ENCODE results near the gene SPTY2D1. TPM values are rescaled to one million over a fixed set of nuclear protein-coding genes. Genes with fewer than 3 reads are reported as not detected.

Gene SPTY2D1
- total RNA-seq, 1 experiment from 2014 or later, result 15.6 TPM

GRCh38 chr11:18608376-18608775 lies 25.8 kb downstream of the SPTY2D1 start:
- no peaks in the 10 kb centered on the region for H3K79me2 ChIP-seq (ENCODE audit: low read length)
- TF ChIP-seq EZH2phosphoT487 (IDR thresholded peaks at IDR 0.05; ENCODE audit: borderline replicate concordance, low read length), result no peak
- no peak for TF ChIP-seq EZH2 (IDR thresholded peaks at IDR 0.05; ENCODE audit: low read length, unreplicated experiment)
- TF ChIP-seq CTCF (conservative IDR thresholded peaks at IDR 0.05; ENCODE audit: low read depth, low read length), result no peak
- no peaks in the 10 kb centered on the region for H3K27me3 ChIP-seq (ENCODE audit: low read length)
- H3K36me3 ChIP-seq (ENCODE audit: low read depth, low read length), result peaks cover 26% of the 10 kb centered on the region
- ChIA-PET CTCF (no interaction called here), POLR2A (ENCODE audit: unreplicated experiment) (no interaction called here)
- H3K4me1 ChIP-seq (ENCODE audit: insufficient read depth, low read length), result no peaks in the 10 kb centered on the region
- H3K9me3 ChIP-seq (ENCODE audit: low read length), result no peaks in the 10 kb centered on the region
- no peak overlapping the region for H3K4me2 ChIP-seq (ENCODE audit: low read length)
- intact Hi-C loops (cut with micrococcal nuclease), result no loop called here
- H2AFZ ChIP-seq (ENCODE audit: low read length), result no peak overlapping the region
- no peak overlapping the region for H3K9ac ChIP-seq (ENCODE audit: low read length)
- H3K9me2 ChIP-seq (replicated peaks; ENCODE audit: low read length), result no peaks in the 10 kb centered on the region
- no TSS peak for BruUV-seq (replicated peaks)
- no peak overlapping the region for H3K27ac ChIP-seq (ENCODE audit: low read length)
- peaks cover 1% of the 10 kb centered on the region; the same call in 1 of the 2 replicates for H4K20me1 ChIP-seq (ENCODE audit: low read length)
- H3K4me3 ChIP-seq (ENCODE audit: low read length), result no peak overlapping the region
- H3F3A ChIP-seq (ENCODE audit: low read length, unreplicated experiment), result no peaks in the 10 kb centered on the region
- DNase-seq (no peak), ATAC-seq (no peak)

GRCh38 chr11:18600915-18601569 lies 33.1 kb downstream of the SPTY2D1 start:
- Histone ChIP-seq H3K4me2 (ENCODE audit: low read length) (no peak overlapping the region), H3F3A (ENCODE audit: low read length, unreplicated experiment) (no peaks in the 10 kb centered on the region), H3K9me3 (ENCODE audit: low read length) (no peaks in the 10 kb centered on the region), H3K79me2 (ENCODE audit: low read length) (no peaks in the 10 kb centered on the region), H3K4me1 (ENCODE audit: insufficient read depth, low read length) (no peaks in the 10 kb centered on the region), H3K9me2 (replicated peaks; ENCODE audit: low read length) (no peaks in the 10 kb centered on the region), H3K27me3 (ENCODE audit: low read length) (no peaks in the 10 kb centered on the region), H3K9ac (ENCODE audit: low read length) (no peak overlapping the region), H3K36me3 (ENCODE audit: low read depth, low read length) (no peaks in the 10 kb centered on the region), H2AFZ (ENCODE audit: low read length) (no peak overlapping the region), H3K27ac (ENCODE audit: low read length) (no peak overlapping the region), H3K4me3 (ENCODE audit: low read length) (no peak overlapping the region), H4K20me1 (ENCODE audit: low read length) (no peaks in the 10 kb centered on the region)
- no TSS peak for BruUV-seq (replicated peaks)
- no peak for DNase-seq
- ChIA-PET CTCF (no interaction called here), POLR2A (ENCODE audit: unreplicated experiment) (no interaction called here)
- intact Hi-C loops (cut with micrococcal nuclease), result no loop called here
- ATAC-seq, result no peak
- no peak for TF ChIP-seq CTCF (conservative IDR thresholded peaks at IDR 0.05; ENCODE audit: low read depth, low read length)
- no peak for TF ChIP-seq EZH2phosphoT487 (IDR thresholded peaks at IDR 0.05; ENCODE audit: borderline replicate concordance, low read length)
- TF ChIP-seq EZH2 (IDR thresholded peaks at IDR 0.05; ENCODE audit: low read length, unreplicated experiment), result no peak

- Histone ChIP-seq H3K79me2 (ENCODE audit: low read length) (no peaks in the 10 kb centered on the region), H3K27me3 (ENCODE audit: low read length) (no peaks in the 10 kb centered on the region), H3K27ac (ENCODE audit: low read length) (no peak within 1 kb of the TSS), H3K4me3 (ENCODE audit: low read length) (no peak within 1 kb of the TSS), H3K4me2 (ENCODE audit: low read length) (no peak within 1 kb of the TSS), H2AFZ (ENCODE audit: low read length) (no peak within 1 kb of the TSS), H3K9ac (ENCODE audit: low read length) (no peak within 1 kb of the TSS), H3K9me3 (ENCODE audit: low read length) (no peaks in the 10 kb centered on the region), H3F3A (ENCODE audit: low read length, unreplicated experiment) (no peaks in the 10 kb centered on the region), H3K36me3 (ENCODE audit: low read depth, low read length) (0 out of 2 replicates have a peak, but pooled peaks cover 5% of the 10 kb centered on the region), H3K9me2 (replicated peaks; ENCODE audit: low read length) (no peaks in the 10 kb centered on the region), H3K4me1 (ENCODE audit: insufficient read depth, low read length) (no peaks in the 10 kb centered on the region), H4K20me1 (ENCODE audit: low read length) (no peaks in the 10 kb centered on the region)
- ChIA-PET CTCF (no interaction called here), POLR2A (ENCODE audit: unreplicated experiment) (no interaction called here)
- no TSS peak for BruUV-seq (replicated peaks)
- intact Hi-C loops (cut with micrococcal nuclease), result no loop called here
- no peak for TF ChIP-seq EZH2 (IDR thresholded peaks at IDR 0.05; ENCODE audit: low read length, unreplicated experiment)
- TF ChIP-seq CTCF (conservative IDR thresholded peaks at IDR 0.05; ENCODE audit: low read depth, low read length), result no peak
- TF ChIP-seq EZH2phosphoT487 (IDR thresholded peaks at IDR 0.05; ENCODE audit: borderline replicate concordance, low read length), result no peak
- no peak for ATAC-seq
- DNase-seq, result no peak
Observed at GRCh38 chr11:18599739-18600230, 34.4 kb downstream of the SPTY2D1 start, which contains the start of gene MISFA. Gene MISFA (plus strand): TSS chr11:18599789. CDS start chr11:18599929, 140 bp downstream.

Measured in PC-3 (cell line).